ENCODE results near the gene SLC7A8.

SLC7A8 gene

GRCh38 chr14:23093991-23094665 is 89.3 kb downstream of the SLC7A8 start:
- DNase-seq = no peak

GRCh38 chr14:23093526-23093925 is 89.9 kb downstream of the SLC7A8 start:
- no peak for DNase-seq

- DNase-seq = no peak
Measured at GRCh38 chr14:23093104-23093503, 90.4 kb downstream of the SLC7A8 start.

- no peak for DNase-seq
Measured at GRCh38 chr14:23091294-23092225, 91.9 kb downstream of the SLC7A8 start.

GRCh38 chr14:23090254-23090636 is 93.2 kb downstream of the SLC7A8 start:
- DNase-seq = no peak

GRCh38 chr14:23089498-23090253 is 93.8 kb downstream of the SLC7A8 start:
- no peak for DNase-seq

- no peak for DNase-seq
Measured at GRCh38 chr14:23086565-23086964, 96.9 kb downstream of the SLC7A8 start.

- DNase-seq = no peak
Measured at GRCh38 chr14:23085458-23085857, 98.0 kb downstream of the SLC7A8 start.

GRCh38 chr14:23080474-23080873 is 103.0 kb downstream of the SLC7A8 start:
- DNase-seq = no peak

- no peak for DNase-seq
Measured at GRCh38 chr14:23079716-23080115, 103.7 kb downstream of the SLC7A8 start.

GRCh38 chr14:23078692-23079116 is 104.8 kb downstream of the SLC7A8 start:
- no peak for DNase-seq

GRCh38 chr14:23077962-23078361 is 105.5 kb downstream of the SLC7A8 start:
- DNase-seq = no peak

GRCh38 chr14:23076785-23077408 is 106.6 kb downstream of the SLC7A8 start:
- no peak for DNase-seq

All from NCI-H2107 (cell line).